Measurements from ENCODE around the gene C16orf87. TPM values are rescaled to one million over a fixed set of nuclear protein-coding genes. Genes with fewer than 3 reads are reported as not detected.

C16orf87 gene
- polyA plus RNA-seq, 1 donor (not counting 4 experiments of a cell fraction or from before 2014, with no cell fraction given): 10.2 TPM

DNA sequence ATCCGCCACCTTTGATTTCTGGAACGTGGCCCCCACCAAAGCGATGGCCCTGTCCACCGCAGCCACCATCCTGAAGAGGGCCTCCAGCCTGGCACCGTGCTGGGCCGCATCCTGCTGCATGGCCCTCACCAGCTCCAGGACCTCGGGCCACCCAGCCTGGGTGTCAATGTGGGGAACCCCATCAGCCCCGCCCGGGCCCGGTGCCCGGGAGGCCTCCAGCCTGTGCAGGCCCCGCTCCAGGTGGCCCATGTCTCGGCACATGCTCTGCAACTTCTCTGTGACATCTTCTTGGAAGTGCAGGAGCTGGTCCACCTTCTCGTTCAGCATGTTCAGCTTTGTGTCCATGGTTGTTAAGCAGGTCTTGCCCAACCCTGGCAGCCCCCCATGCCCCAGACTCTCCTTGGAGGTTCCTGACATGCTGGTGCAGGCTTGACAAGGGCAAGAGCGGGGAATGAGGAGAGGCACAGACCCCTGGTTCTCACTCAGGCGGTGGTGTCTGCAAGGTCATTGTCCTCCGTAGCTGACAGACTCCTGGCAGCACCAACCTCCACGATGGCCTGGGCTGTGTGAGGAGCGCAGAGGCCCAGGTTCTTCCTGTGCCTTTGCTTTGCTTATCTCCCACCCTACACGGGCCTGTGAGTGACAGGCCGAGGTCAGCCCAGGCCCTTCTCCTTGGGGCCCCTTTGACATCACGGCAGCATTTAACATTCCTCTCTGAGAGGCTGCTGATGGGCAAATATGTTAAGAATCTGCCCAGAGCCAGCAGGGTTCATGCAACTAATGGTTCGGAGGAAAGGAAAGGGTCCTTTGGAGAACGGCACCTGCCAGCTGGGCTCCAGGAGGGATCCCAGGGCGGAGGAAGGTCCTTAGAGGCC lies 83.0 kb downstream of the C16orf87 start, which contains the start of gene MYLK3:
Gene MYLK3 (minus strand): TSS at position 568 of the 875 bp plus-strand sequence. CDS start 151 bp downstream, at position 417.
- H3K9me3 ChIP-seq (ENCODE audit: control insufficient read depth, low read depth, low read length): no peaks in the 10 kb centered on the region
- H3K4me2 ChIP-seq (ENCODE audit: control insufficient read depth, extremely low read depth, insufficient read depth, low read depth, low read length): no peak within 1 kb of the TSS
- TF ChIP-seq, protein P1, sequence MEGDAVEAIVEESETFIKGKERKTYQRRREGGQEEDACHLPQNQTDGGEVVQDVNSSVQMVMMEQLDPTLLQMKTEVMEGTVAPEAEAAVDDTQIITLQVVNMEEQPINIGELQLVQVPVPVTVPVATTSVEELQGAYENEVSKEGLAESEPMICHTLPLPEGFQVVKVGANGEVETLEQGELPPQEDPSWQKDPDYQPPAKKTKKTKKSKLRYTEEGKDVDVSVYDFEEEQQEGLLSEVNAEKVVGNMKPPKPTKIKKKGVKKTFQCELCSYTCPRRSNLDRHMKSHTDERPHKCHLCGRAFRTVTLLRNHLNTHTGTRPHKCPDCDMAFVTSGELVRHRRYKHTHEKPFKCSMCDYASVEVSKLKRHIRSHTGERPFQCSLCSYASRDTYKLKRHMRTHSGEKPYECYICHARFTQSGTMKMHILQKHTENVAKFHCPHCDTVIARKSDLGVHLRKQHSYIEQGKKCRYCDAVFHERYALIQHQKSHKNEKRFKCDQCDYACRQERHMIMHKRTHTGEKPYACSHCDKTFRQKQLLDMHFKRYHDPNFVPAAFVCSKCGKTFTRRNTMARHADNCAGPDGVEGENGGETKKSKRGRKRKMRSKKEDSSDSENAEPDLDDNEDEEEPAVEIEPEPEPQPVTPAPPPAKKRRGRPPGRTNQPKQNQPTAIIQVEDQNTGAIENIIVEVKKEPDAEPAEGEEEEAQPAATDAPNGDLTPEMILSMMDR (optimal IDR thresholded peaks at IDR 0.05 in 1 of 3, IDR thresholded peaks at IDR 0.05 in 1 of 3, conservative IDR thresholded peaks at IDR 0.05 in 1 of 3; ENCODE audit: extremely low read depth in 1 of 3, insufficient read depth in 2 of 3, low read length in 3 of 3): no peak
- no peak for TF ChIP-seq EZH2 (IDR thresholded peaks at IDR 0.05; ENCODE audit: low read length)
- no peaks in the 10 kb centered on the region for H3K9me1 ChIP-seq (ENCODE audit: control insufficient read depth, extremely low read depth, insufficient read depth, low read length)
- DNase-seq (ENCODE audit: low read depth, low spot score) (no peak), FAIRE-seq (no peak)
- H4K20me1 ChIP-seq (ENCODE audit: control insufficient read depth, extremely low read depth, insufficient read depth, low read length): no peaks in the 10 kb centered on the region
- dilution Hi-C loops (cut with MboI; ENCODE audit: extremely low pct_ligation_motif_present, low sequenced_read_pairs): no loop called here
- H3K27ac ChIP-seq (ENCODE audit: control insufficient read depth, insufficient read depth, low read length): no peak within 1 kb of the TSS
- no peak within 1 kb of the TSS for H3K9ac ChIP-seq (ENCODE audit: control insufficient read depth, extremely low read depth, insufficient read depth, low read length)
- peaks cover 5% of the 10 kb centered on the region for H3K4me1 ChIP-seq (ENCODE audit: control insufficient read depth, extremely low read depth, insufficient read depth, low read length)
- H3K4me3 ChIP-seq (ENCODE audit: control insufficient read depth in 2 of 3, extremely low read depth in 1 of 3, insufficient read depth in 2 of 3, low read depth in 1 of 3, low read length in 3 of 3): no peak within 1 kb of the TSS
- H3K36me3 ChIP-seq (ENCODE audit: control insufficient read depth in 2 of 2, extremely low read depth in 1 of 2, insufficient read depth in 2 of 2, low read length in 2 of 2): no peaks in the 10 kb centered on the region
- no peaks in the 10 kb centered on the region for H3K79me2 ChIP-seq (ENCODE audit: control insufficient read depth, insufficient read depth, low read length)
- H3K27me3 ChIP-seq (ENCODE audit: control insufficient read depth, extremely low read depth, insufficient read depth, low read length): no peaks in the 10 kb centered on the region
- no peak within 1 kb of the TSS for H2AFZ ChIP-seq (ENCODE audit: control insufficient read depth, low read length)

DNA sequence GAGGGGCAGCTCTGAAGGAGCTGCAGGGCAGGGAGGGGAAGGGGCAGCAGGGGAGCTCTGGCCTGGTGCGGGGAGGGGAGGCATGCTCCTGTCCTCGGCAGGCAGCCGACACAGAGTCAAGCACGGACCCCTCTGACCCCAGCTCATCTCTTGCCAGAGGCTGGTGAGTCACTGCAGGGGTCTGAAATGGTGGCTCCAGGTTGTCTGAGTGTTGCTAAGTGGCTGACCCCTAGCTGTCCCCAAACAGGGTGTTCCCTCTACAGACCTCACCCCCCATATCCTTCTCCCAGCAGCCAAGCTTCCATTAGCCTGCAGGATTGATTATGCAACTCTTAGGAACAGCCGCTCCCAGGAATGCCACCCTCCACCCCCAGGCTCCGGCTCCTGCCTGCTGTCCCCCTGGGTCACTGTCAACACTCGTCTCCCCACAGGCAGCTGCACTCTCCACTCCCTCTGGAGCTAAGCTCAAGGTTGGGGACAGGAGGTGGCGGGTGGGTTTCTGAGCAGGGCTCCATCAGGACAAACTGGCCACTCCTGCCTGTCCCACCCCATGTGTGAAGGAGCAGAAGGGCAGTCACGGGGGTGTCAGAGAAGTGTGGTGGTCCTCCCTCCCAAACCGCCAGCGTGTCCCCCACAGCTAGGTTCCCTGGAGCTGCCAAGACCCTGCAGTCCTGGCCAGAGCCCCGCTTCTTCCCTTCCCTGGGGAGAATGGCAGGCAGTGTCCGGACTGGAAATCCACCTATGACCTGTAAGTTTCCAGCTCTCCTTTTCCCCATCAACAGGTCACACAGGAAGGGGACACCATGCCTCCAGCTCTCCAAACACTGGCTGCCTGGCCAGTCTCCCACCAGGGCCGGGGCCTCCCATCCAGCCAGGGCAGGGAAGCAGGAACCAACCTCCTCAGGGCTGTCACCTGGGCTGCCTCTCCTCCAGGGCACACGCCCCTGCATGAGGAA lies 83.9 kb downstream of the C16orf87 start:
- no peak for FAIRE-seq
- no peak overlapping the region for H2AFZ ChIP-seq (ENCODE audit: control insufficient read depth, low read length)

More for the DNA sequence above, 83.9 kb downstream of the C16orf87 start:
- no peak overlapping the region for H3K4me2 ChIP-seq (ENCODE audit: control insufficient read depth, extremely low read depth, insufficient read depth, low read depth, low read length)
- TF ChIP-seq EZH2 (IDR thresholded peaks at IDR 0.05; ENCODE audit: low read length): no peak
- TF ChIP-seq, protein P1 (optimal IDR thresholded peaks at IDR 0.05 in 1 of 3, IDR thresholded peaks at IDR 0.05 in 1 of 3, conservative IDR thresholded peaks at IDR 0.05 in 1 of 3; ENCODE audit: extremely low read depth in 1 of 3, insufficient read depth in 2 of 3, low read length in 3 of 3): no peak
- H3K36me3 ChIP-seq (ENCODE audit: control insufficient read depth in 2 of 2, extremely low read depth in 1 of 2, insufficient read depth in 2 of 2, low read length in 2 of 2): no peaks in the 10 kb centered on the region
- H3K9ac ChIP-seq (ENCODE audit: control insufficient read depth, extremely low read depth, insufficient read depth, low read length): no peak overlapping the region
- H3K27ac ChIP-seq (ENCODE audit: control insufficient read depth, insufficient read depth, low read length): no peak overlapping the region
- no peak overlapping the region for H3K4me3 ChIP-seq (ENCODE audit: control insufficient read depth in 2 of 3, extremely low read depth in 1 of 3, insufficient read depth in 2 of 3, low read depth in 1 of 3, low read length in 3 of 3)
- peaks cover 5% of the 10 kb centered on the region for H3K4me1 ChIP-seq (ENCODE audit: control insufficient read depth, extremely low read depth, insufficient read depth, low read length)
- no peaks in the 10 kb centered on the region for H3K79me2 ChIP-seq (ENCODE audit: control insufficient read depth, insufficient read depth, low read length)
- H3K9me3 ChIP-seq (ENCODE audit: control insufficient read depth, low read depth, low read length): no peaks in the 10 kb centered on the region
- no peaks in the 10 kb centered on the region for H3K27me3 ChIP-seq (ENCODE audit: control insufficient read depth, extremely low read depth, insufficient read depth, low read length)
- no peak for DNase-seq (ENCODE audit: low read depth, low spot score)
- dilution Hi-C loops (cut with MboI; ENCODE audit: extremely low pct_ligation_motif_present, low sequenced_read_pairs): no loop called here
- H4K20me1 ChIP-seq (ENCODE audit: control insufficient read depth, extremely low read depth, insufficient read depth, low read length): no peaks in the 10 kb centered on the region
- no peaks in the 10 kb centered on the region for H3K9me1 ChIP-seq (ENCODE audit: control insufficient read depth, extremely low read depth, insufficient read depth, low read length)

Small RNA genes lying within 50 kb of the gene (small RNA-seq; reads per million reads assigned to genes)
- 0 reads per million in 3 experiments for gene AC007225.2 (ENCODE audit: insufficient read length in 3 of 3, low read depth in 3 of 3, low replicate concordance in 1 of 3)

Other genes with a start within 250 kb of the C16orf87 start
- 2.9 to 18.0 TPM (median 12.5 TPM) in 3 replicates for gene SHCBP1, start 209.8 kb downstream of the C16orf87 start, polyA plus RNA-seq
- 48.6 to 87.3 TPM (median 51.2 TPM) in 3 replicates for gene VPS35, start 142.0 kb downstream of the C16orf87 start, polyA plus RNA-seq
- 9.3 to 21.9 TPM (median 16.6 TPM) in 3 replicates for gene ORC6, start 141.5 kb downstream of the C16orf87 start, polyA plus RNA-seq
- gene MYLK3, start 82.8 kb downstream of the C16orf87 start, polyA plus RNA-seq: 0.03 to 0.04 TPM in 2 of 3 replicates, not detected in the other
- 15.4 to 19.7 TPM (median 16.1 TPM) in 3 replicates for gene GPT2, start 53.2 kb upstream of the C16orf87 start, polyA plus RNA-seq
- 19.9 to 36.3 TPM (median 30.5 TPM) in 3 replicates for gene DNAJA2, start 142.5 kb upstream of the C16orf87 start, polyA plus RNA-seq